Endothelial cell of umbilical vein (primary cell): ENCODE data around the gene KCND1.

Experiments
- CTCF ChIP-seq, 2 donors: IDR thresholded peaks; 1 replicate in 1 of 2; 2 replicates in 1 of 2; pipeline ENCODE4 v1.5.1; 2011; ENCODE audit warnings: low read length in 2 of 2, mild to moderate bottlenecking in 2 of 2, moderate library complexity in 2 of 2, control low read depth in 1 of 2, inconsistent platforms in 1 of 2, low read depth in 1 of 2; ENCODE audit not compliant: insufficient read depth in 1 of 2; ENCODE audit errors: extremely low read depth in 1 of 2
- EZH2 ChIP-seq: IDR thresholded peaks from 2 replicates; pipeline ENCODE4 v1.6.1; 2012; ENCODE audit warnings: borderline replicate concordance, low read depth, mild to moderate bottlenecking, moderate library complexity, low read length, inconsistent platforms; ENCODE audit not compliant: severe bottlenecking
- FOS ChIP-seq: IDR thresholded peaks from 2 replicates; pipeline ENCODE4 v1.6.1; 2011; ENCODE audit warnings: mild to moderate bottlenecking, low read length, moderate library complexity, borderline replicate concordance; ENCODE audit not compliant: insufficient read depth
- MAX ChIP-seq: IDR thresholded peaks from 2 replicates; pipeline ENCODE4 v1.6.1; 2011; ENCODE audit not compliant: insufficient read depth, insufficient read length
- MYC ChIP-seq: IDR thresholded peaks from one replicate; pipeline ENCODE4 v1.6.1; 2011; ENCODE audit warnings: mild to moderate bottlenecking, low read depth, low read length
- POLR2A ChIP-seq: IDR thresholded peaks from 2 replicates; pipeline ENCODE4 v1.6.1; 2012; ENCODE audit warnings: low read depth, mild to moderate bottlenecking, control low read depth, low read length
- POLR2AphosphoS5 ChIP-seq: IDR thresholded peaks from 2 replicates; pipeline ENCODE4 v1.6.1; 2012; ENCODE audit warnings: low read depth, mild to moderate bottlenecking, control low read depth, low read length, moderate library complexity; ENCODE audit not compliant: insufficient read depth

GRCh38 chrX:48992341-48992740, 20.7 kb upstream of the KCND1 start:
- TF ChIP-seq CTCF (IDR thresholded peaks at IDR 0.05; ENCODE audit: extremely low read depth in 1 of 2, insufficient read depth in 1 of 2, low read depth in 1 of 2, low read length in 2 of 2) (no peak), EZH2 (no peak), POLR2AphosphoS5 (no peak), POLR2A (no peak), FOS (no peak), MAX (no peak), MYC (no peak)
